ENCODE measurements around the gene TMEM97.

- TF ChIP-seq EZH2 (IDR thresholded peaks at IDR 0.05; ENCODE audit: borderline replicate concordance): no peak
- TF ChIP-seq CTCF (IDR thresholded peaks at IDR 0.05; ENCODE audit: poor library complexity): no peak
These were observed 14.2 kb downstream of the TMEM97 start for GRCh38 chr17:28333083-28333746.

Data from hepatocyte (in vitro differentiated cells).